ENCODE results near the gene UBAC2. TPM values are rescaled to one million over a fixed set of nuclear protein-coding genes. Genes with fewer than 3 reads are reported as not detected.

Gene UBAC2
- total RNA-seq, 4 donors from 2014 or later: 54.4 to 65.9 (median 59.5) TPM

GRCh38 chr13:99255271-99255670, 54.6 kb downstream of the UBAC2 start:
- Histone ChIP-seq H3K4me1 (no peaks in the 10 kb centered on the region), H3K9me3 (no peaks in the 10 kb centered on the region), H3K27me3 (no peaks in the 10 kb centered on the region), H3K4me3 (no peak overlapping the region), H3K27ac (no peak overlapping the region), H3K36me3 (no peaks in the 10 kb centered on the region)
- no peak for TF ChIP-seq POLR2A (IDR thresholded peaks at IDR 0.05)
- intact Hi-C loops (cut with DNase I; ENCODE audit: low total_unique reads): no loop called here
- DNase-seq: no peak

GRCh38 chr13:99256283-99256682, 55.6 kb downstream of the UBAC2 start:
- no peaks in the 10 kb centered on the region for H3K36me3 ChIP-seq
- H3K4me1 ChIP-seq: no peaks in the 10 kb centered on the region
- no peak overlapping the region for H3K27ac ChIP-seq
- TF ChIP-seq CTCF (IDR thresholded peaks at IDR 0.05) (no peak), POLR2A (IDR thresholded peaks at IDR 0.05) (no peak)
- DNase-seq: no peak
- no peaks in the 10 kb centered on the region for H3K9me3 ChIP-seq
- intact Hi-C loops (cut with DNase I; ENCODE audit: low total_unique reads): no loop called here
- H3K27me3 ChIP-seq: no peaks in the 10 kb centered on the region
- no peak overlapping the region for H3K4me3 ChIP-seq

GRCh38 chr13:99256709-99257108, 56.1 kb downstream of the UBAC2 start:
- intact Hi-C loops (cut with DNase I; ENCODE audit: low total_unique reads): no loop called here
- Histone ChIP-seq H3K36me3 (no peaks in the 10 kb centered on the region), H3K9me3 (no peaks in the 10 kb centered on the region), H3K4me1 (no peaks in the 10 kb centered on the region), H3K27ac (no peak overlapping the region), H3K4me3 (no peak overlapping the region), H3K27me3 (no peaks in the 10 kb centered on the region)
- DNase-seq: no peak
- TF ChIP-seq POLR2A (IDR thresholded peaks at IDR 0.05) (no peak), CTCF (IDR thresholded peaks at IDR 0.05) (no peak)

- DNase-seq: no peak
- Histone ChIP-seq H3K27me3 (no peaks in the 10 kb centered on the region), H3K36me3 (no peaks in the 10 kb centered on the region), H3K4me1 (no peaks in the 10 kb centered on the region), H3K4me3 (no peak overlapping the region), H3K9me3 (no peaks in the 10 kb centered on the region), H3K27ac (no peak overlapping the region)
- intact Hi-C loops (cut with DNase I; ENCODE audit: low total_unique reads): no loop called here
- TF ChIP-seq POLR2A (IDR thresholded peaks at IDR 0.05): no peak
- no peak for TF ChIP-seq CTCF (IDR thresholded peaks at IDR 0.05)
Measured at GRCh38 chr13:99257291-99257690, 56.6 kb downstream of the UBAC2 start.

GRCh38 chr13:99258210-99258860, 57.7 kb downstream of the UBAC2 start, which contains the start of gene GPR18:
GPR18 (minus strand) TSS chr13:99258379; CDS start chr13:99255872, 2,507 bp downstream.
- Histone ChIP-seq H3K27me3 (no peaks in the 10 kb centered on the region), H3K4me1 (no peaks in the 10 kb centered on the region), H3K4me3 (no peak within 1 kb of the TSS), H3K36me3 (no peaks in the 10 kb centered on the region), H3K9me3 (no peaks in the 10 kb centered on the region), H3K27ac (no peak within 1 kb of the TSS)
- TF ChIP-seq CTCF (IDR thresholded peaks at IDR 0.05): no peak
- no peak for TF ChIP-seq POLR2A (IDR thresholded peaks at IDR 0.05)
- intact Hi-C loops (cut with DNase I; ENCODE audit: low total_unique reads): no loop called here
- DNase-seq: no peak

All from uterus (tissue), 4 donors.